ENCODE results near the gene EDIL3.

Gene EDIL3

DNA sequence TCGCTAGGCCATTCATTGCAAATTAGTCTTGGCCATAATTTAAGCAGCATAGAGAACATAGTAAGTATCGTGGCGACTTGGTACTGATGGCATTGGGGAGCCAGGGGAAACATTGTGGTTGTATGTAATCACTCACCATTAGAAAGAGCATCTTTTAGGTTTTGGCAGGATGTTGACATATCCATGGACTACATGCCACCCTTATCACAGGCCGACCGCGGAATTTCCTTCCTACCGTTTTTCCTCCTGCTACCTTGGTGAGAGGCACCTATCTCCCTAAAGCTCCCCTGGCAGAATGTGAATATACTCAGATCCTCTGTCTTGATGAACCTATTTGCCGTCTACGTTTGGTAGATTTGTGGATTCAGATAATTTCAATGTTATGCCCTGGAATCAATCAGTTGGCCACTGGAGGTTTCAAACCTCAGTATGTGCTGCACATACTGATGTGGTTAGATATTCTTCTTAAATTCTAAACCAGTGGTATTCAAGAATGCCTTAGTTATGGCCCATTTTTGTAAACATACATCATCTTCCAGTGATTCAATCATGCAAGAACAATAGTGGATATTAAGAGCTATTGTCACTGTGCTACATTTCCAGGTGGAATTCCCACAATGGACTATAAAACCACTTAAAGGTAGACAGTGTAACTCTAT, 393.0 kb downstream of the EDIL3 start:
- Histone ChIP-seq H3K79me2 (ENCODE audit: low read length) (no peaks in the 10 kb centered on the region), H3K9me3 (replicated peaks; ENCODE audit: insufficient read depth, low read length) (no peaks in the 10 kb centered on the region), H3F3A (ENCODE audit: insufficient read depth, low read length) (no peaks in the 10 kb centered on the region), H3K4me3 (ENCODE audit: low read length) (no peak overlapping the region), H3K9ac (ENCODE audit: low read length) (no peak overlapping the region), H3K9me2 (replicated peaks; ENCODE audit: insufficient read depth, low read length) (no peaks in the 10 kb centered on the region), H3K36me3 (replicated peaks; ENCODE audit: insufficient read depth, low read length) (no peaks in the 10 kb centered on the region), H2AFZ (ENCODE audit: low read length) (no peak overlapping the region), H3K4me1 (ENCODE audit: low read length) (no peaks in the 10 kb centered on the region), H3K27me3 (replicated peaks; ENCODE audit: insufficient read depth, low read length) (no peaks in the 10 kb centered on the region), H3K4me2 (ENCODE audit: low read depth, low read length) (no peak overlapping the region), H4K20me1 (ENCODE audit: insufficient read depth, low read length) (no peaks in the 10 kb centered on the region), H3K27ac (ENCODE audit: low read length) (no peak overlapping the region)
- no peak for DNase-seq
- TF ChIP-seq, protein P1, sequence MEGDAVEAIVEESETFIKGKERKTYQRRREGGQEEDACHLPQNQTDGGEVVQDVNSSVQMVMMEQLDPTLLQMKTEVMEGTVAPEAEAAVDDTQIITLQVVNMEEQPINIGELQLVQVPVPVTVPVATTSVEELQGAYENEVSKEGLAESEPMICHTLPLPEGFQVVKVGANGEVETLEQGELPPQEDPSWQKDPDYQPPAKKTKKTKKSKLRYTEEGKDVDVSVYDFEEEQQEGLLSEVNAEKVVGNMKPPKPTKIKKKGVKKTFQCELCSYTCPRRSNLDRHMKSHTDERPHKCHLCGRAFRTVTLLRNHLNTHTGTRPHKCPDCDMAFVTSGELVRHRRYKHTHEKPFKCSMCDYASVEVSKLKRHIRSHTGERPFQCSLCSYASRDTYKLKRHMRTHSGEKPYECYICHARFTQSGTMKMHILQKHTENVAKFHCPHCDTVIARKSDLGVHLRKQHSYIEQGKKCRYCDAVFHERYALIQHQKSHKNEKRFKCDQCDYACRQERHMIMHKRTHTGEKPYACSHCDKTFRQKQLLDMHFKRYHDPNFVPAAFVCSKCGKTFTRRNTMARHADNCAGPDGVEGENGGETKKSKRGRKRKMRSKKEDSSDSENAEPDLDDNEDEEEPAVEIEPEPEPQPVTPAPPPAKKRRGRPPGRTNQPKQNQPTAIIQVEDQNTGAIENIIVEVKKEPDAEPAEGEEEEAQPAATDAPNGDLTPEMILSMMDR (IDR thresholded peaks at IDR 0.05; ENCODE audit: low read length): no peak
- TF ChIP-seq EZH2 (optimal IDR thresholded peaks at IDR 0.05; ENCODE audit: low read depth, low read length): no peak
- TF ChIP-seq EZH2phosphoT487 (IDR thresholded peaks at IDR 0.05; ENCODE audit: low read length): no peak

DNA sequence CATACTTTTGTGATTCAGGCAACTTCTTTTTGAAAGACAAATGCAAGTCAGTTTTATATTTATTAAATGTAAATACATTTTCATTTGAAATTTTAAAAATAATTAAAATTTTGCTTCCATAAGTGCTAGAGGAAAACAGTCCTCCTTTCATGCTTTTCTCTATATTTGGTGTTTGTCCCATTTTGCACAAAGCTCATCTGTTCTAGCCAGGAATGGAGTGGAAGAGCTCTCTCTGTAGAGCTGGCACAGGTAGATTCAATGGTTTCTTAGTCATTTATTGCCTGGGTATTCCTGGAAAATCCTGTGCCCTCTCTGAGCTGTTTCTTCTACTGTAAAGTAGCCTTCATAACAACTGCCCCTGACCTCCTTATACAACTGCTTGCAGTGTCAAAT, 396.4 kb downstream of the EDIL3 start:
- Histone ChIP-seq H3K27ac (ENCODE audit: low read length) (no peak overlapping the region), H3K9me3 (replicated peaks; ENCODE audit: insufficient read depth, low read length) (no peaks in the 10 kb centered on the region), H3K27me3 (replicated peaks; ENCODE audit: insufficient read depth, low read length) (no peaks in the 10 kb centered on the region), H3K36me3 (replicated peaks; ENCODE audit: insufficient read depth, low read length) (no peaks in the 10 kb centered on the region), H3K79me2 (ENCODE audit: low read length) (no peaks in the 10 kb centered on the region), H3K9ac (ENCODE audit: low read length) (no peak overlapping the region), H3K4me3 (ENCODE audit: low read length) (no peak overlapping the region), H3K4me2 (ENCODE audit: low read depth, low read length) (no peak overlapping the region), H3K4me1 (ENCODE audit: low read length) (no peaks in the 10 kb centered on the region), H4K20me1 (ENCODE audit: insufficient read depth, low read length) (no peaks in the 10 kb centered on the region), H3K9me2 (replicated peaks; ENCODE audit: insufficient read depth, low read length) (no peaks in the 10 kb centered on the region), H3F3A (ENCODE audit: insufficient read depth, low read length) (no peaks in the 10 kb centered on the region), H2AFZ (ENCODE audit: low read length) (no peak overlapping the region)
- TF ChIP-seq EZH2 (optimal IDR thresholded peaks at IDR 0.05; ENCODE audit: low read depth, low read length) (no peak), EZH2phosphoT487 (IDR thresholded peaks at IDR 0.05; ENCODE audit: low read length) (no peak)
- TF ChIP-seq, protein P1 (IDR thresholded peaks at IDR 0.05; ENCODE audit: low read length): no peak
- no peak for DNase-seq

DNA sequence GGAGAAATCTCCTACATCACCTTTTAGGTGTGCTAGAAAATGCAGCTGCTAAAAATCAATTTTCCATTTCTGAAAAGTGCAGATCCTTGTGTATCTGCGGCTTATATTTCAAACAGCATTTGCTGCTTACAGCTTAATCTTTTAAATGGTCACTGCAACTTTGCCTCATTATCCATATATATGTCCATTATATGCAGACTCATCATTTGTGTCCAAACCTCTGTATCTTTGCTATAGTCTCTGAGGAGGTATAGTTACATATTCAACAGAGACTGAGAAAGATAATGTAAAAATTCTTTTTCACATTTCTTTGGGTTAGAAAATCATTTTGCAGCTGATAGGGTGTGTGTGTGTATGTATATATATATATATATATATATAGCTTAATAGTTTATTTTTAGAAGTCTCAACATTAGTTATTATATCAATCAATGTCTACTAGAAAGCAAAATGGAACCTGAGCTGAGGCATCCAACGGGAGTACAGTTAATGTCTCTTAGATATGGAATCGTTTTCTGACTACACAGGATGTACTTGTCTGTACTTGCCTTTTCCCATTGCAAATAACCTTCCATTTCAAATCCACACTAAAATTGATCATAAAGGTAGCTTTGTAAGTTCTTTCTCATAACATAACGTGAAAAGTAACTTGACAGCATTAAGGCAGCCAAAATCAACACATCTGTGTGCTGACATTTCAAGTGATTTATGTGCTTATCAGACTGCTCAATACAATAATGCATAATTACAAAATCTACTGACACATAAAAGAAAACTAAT, 397.0 kb downstream of the EDIL3 start:
- no peak for DNase-seq
- no peaks in the 10 kb centered on the region for H3K79me2 ChIP-seq (ENCODE audit: low read length)
- no peaks in the 10 kb centered on the region for H3K9me2 ChIP-seq (replicated peaks; ENCODE audit: insufficient read depth, low read length)
- H3K27me3 ChIP-seq (replicated peaks; ENCODE audit: insufficient read depth, low read length): no peaks in the 10 kb centered on the region
- no peak overlapping the region for H3K4me2 ChIP-seq (ENCODE audit: low read depth, low read length)
- H3K36me3 ChIP-seq (replicated peaks; ENCODE audit: insufficient read depth, low read length): no peaks in the 10 kb centered on the region
- H3F3A ChIP-seq (ENCODE audit: insufficient read depth, low read length): no peaks in the 10 kb centered on the region
- no peak overlapping the region for H2AFZ ChIP-seq (ENCODE audit: low read length)
- H3K4me1 ChIP-seq (ENCODE audit: low read length): no peaks in the 10 kb centered on the region
- H3K4me3 ChIP-seq (ENCODE audit: low read length): no peak overlapping the region
- TF ChIP-seq EZH2 (optimal IDR thresholded peaks at IDR 0.05; ENCODE audit: low read depth, low read length): no peak
- TF ChIP-seq EZH2phosphoT487 (IDR thresholded peaks at IDR 0.05; ENCODE audit: low read length): no peak
- TF ChIP-seq, protein P1 (IDR thresholded peaks at IDR 0.05; ENCODE audit: low read length): no peak
- no peaks in the 10 kb centered on the region for H4K20me1 ChIP-seq (ENCODE audit: insufficient read depth, low read length)
- no peak overlapping the region for H3K9ac ChIP-seq (ENCODE audit: low read length)
- H3K27ac ChIP-seq (ENCODE audit: low read length): no peak overlapping the region
- H3K9me3 ChIP-seq (replicated peaks; ENCODE audit: insufficient read depth, low read length): no peaks in the 10 kb centered on the region
